K562 (cell line): ENCODE data around the gene KIAA0930. TPM values are rescaled to one million over a fixed set of nuclear protein-coding genes. Genes with fewer than 3 reads are reported as not detected.

Source experiments
- ATAC-seq: fragments of 200-7000 bp; cut with Tn5 transposase; 3 replicates; pipeline ENCODE4 v1.9.1; 2020; ENCODE audit warnings: moderate library complexity
- BruUV-seq: library from RNA; stranded (reverse); fragments of 400-500 nt; replicated peaks from 2 replicates; lab custom pipeline; 2021; lab: Mats Ljungman, UMichigan
- CTCF ChIA-PET: fragments of 300-600 bp; formaldehyde crosslinking; extraction: SDS; loops from one replicate; lab custom pipeline; 2021; ENCODE audit warnings: low intra/inter-chr PET ratio; lab: Yijun Ruan, JAX
- POLR2A ChIA-PET: fragments of 300-600, 350-650 bp; sonication (Branson Sonifier 250); formaldehyde crosslinking; extraction: SDS; loops from one replicate; lab custom pipeline; 2021; ENCODE audit warnings: antibody characterized with exemption, inconsistent platforms; lab: Yijun Ruan, JAX
- DNase-seq, 4 experiments: peaks; one replicate each; pipeline versions ENCODE4 v3.0.0 to v3.0.0-alpha.2; 2011 to 2018; ENCODE audit warnings: low spot score in 3 of 4, mixed read lengths in 3 of 4; ENCODE audit errors: extremely low read depth in 1 of 4
- FAIRE-seq: peaks from 2 replicates; lab custom pipeline; 2011; peaks lifted over from hg19 to GRCh38; lab: Jason Lieb, UNC
- H2AFZ ChIP-seq: 2 replicates; pipeline ENCODE4 v1.6.0; 2011; ENCODE audit warnings: low read depth, low read length, control low read depth, inconsistent platforms
- H3K27ac ChIP-seq: fragments of 200-600 bp; 3 replicates; pipeline ENCODE4 v1.8.0; 2011; ENCODE audit warnings: low read depth, mild to moderate bottlenecking, control low read depth, inconsistent platforms, low read length, moderate library complexity, mixed read lengths; ENCODE audit errors: extremely low read depth
- H3K27me3 ChIP-seq, 2 experiments: fragments of 300-600 bp in 1 of 2; 2 replicates in 1 of 2; 3 replicates in 1 of 2; pipeline versions ENCODE4 v1.6.0 to v1.8.0; 2011; ENCODE audit warnings: inconsistent platforms in 2 of 2, low read length in 2 of 2, mild to moderate bottlenecking in 1 of 2, mixed read lengths in 1 of 2, moderate library complexity in 1 of 2; ENCODE audit not compliant: control insufficient read depth in 2 of 2, insufficient read depth in 2 of 2
- H3K36me3 ChIP-seq: fragments of 300-600 bp; 3 replicates; pipeline ENCODE4 v1.8.0; 2011; ENCODE audit warnings: mild to moderate bottlenecking, low read length, inconsistent platforms; ENCODE audit not compliant: control insufficient read depth, insufficient read depth
- H3K4me1 ChIP-seq, 2 experiments: fragments of 200-600 bp in 1 of 2; replicated peaks in 1 of 2; 2 replicates in 1 of 2; 3 replicates in 1 of 2; pipeline versions ENCODE4 v1.5.1 to v1.8.0; 2011; ENCODE audit warnings: inconsistent platforms in 2 of 2, low read length in 2 of 2, mild to moderate bottlenecking in 1 of 2, mixed read lengths in 1 of 2, moderate library complexity in 1 of 2; ENCODE audit not compliant: control insufficient read depth in 2 of 2, insufficient read depth in 2 of 2
- H3K4me2 ChIP-seq: 2 replicates; pipeline ENCODE4 v1.6.1; 2011; ENCODE audit warnings: low read length, control low read depth, inconsistent platforms, mixed read lengths; ENCODE audit not compliant: insufficient read depth
- H3K4me3 ChIP-seq: fragments of 200-600 bp; sonication (generic), shearing (Covaris generic); 2 replicates; pipeline ENCODE4 v1.5.1; 2016; ENCODE audit warnings: control low read depth, inconsistent platforms
- H3K79me2 ChIP-seq: fragments of 200-600 bp; 3 replicates; pipeline ENCODE4 v1.8.0; 2011; ENCODE audit warnings: low read length, inconsistent platforms; ENCODE audit not compliant: control insufficient read depth, insufficient read depth
- H3K9ac ChIP-seq, 2 experiments: 2 replicates each; pipeline versions ENCODE4 v1.6.0 to v1.6.1; 2011; ENCODE audit warnings: low read depth in 2 of 2, low read length in 2 of 2, control low read depth in 1 of 2, inconsistent platforms in 1 of 2, mild to moderate bottlenecking in 1 of 2, mixed read lengths in 1 of 2; ENCODE audit not compliant: insufficient read depth in 1 of 2
- H3K9me1 ChIP-seq: one replicate; pipeline ENCODE4 v1.6.0; 2011; ENCODE audit warnings: inconsistent platforms, mild to moderate bottlenecking, low read length, moderate library complexity; ENCODE audit not compliant: control insufficient read depth, insufficient read depth
- H3K9me3 ChIP-seq: replicated peaks from 2 replicates; pipeline ENCODE4 v1.5.1; 2011; ENCODE audit warnings: low read depth, low read length, inconsistent platforms; ENCODE audit not compliant: control insufficient read depth, insufficient read depth
- H4K20me1 ChIP-seq: replicated peaks from 2 replicates; pipeline ENCODE4 v1.6.1; 2011; ENCODE audit warnings: low read length, inconsistent platforms, mixed read lengths; ENCODE audit not compliant: control insufficient read depth, insufficient read depth
- ARID2 ChIP-seq: fragments of 450-650 bp; IDR thresholded peaks from 2 replicates; pipeline ENCODE4 v1.6.1; 2017; ENCODE audit warnings: antibody characterized with exemption, mild to moderate bottlenecking
- ARNT ChIP-seq, 2 experiments: fragments of 450-650 bp; IDR thresholded peaks; 2 replicates each; pipeline ENCODE4 v1.6.1; 2016; ENCODE audit warnings: mild to moderate bottlenecking in 1 of 2
- CBX5 ChIP-seq: IDR thresholded peaks from 2 replicates; pipeline ENCODE4 v1.6.1; 2014; ENCODE audit warnings: low read depth, borderline replicate concordance
- HDGF ChIP-seq: fragments of 450-650 bp; IDR thresholded peaks from 2 replicates; pipeline ENCODE4 v1.6.1; 2016
- HNRNPL ChIP-seq: fragments of 200-400 bp; formaldehyde crosslinking; IDR thresholded peaks from 2 replicates; pipeline ENCODE4 v1.6.1; 2017; ENCODE audit warnings: low read depth, mild to moderate bottlenecking, low read length
- KDM2B ChIP-seq: fragments of 250-450 bp; sonication (Bioruptor Pico); IDR thresholded peaks from 2 replicates; pipeline ENCODE4 v1.8.0; 2021; ENCODE audit warnings: mild to moderate bottlenecking, moderate library complexity
- NR2C2 ChIP-seq, 2 experiments: fragments of 200-800 bp in 1 of 2; sonication (Bioruptor generic) in 1 of 2; sonication (generic) in 1 of 2; formaldehyde crosslinking in 1 of 2; IDR thresholded peaks; 2 replicates each; pipeline versions ENCODE4 v1.6.1 to v1.8.0; 2016 to 2022; ENCODE audit warnings: mild to moderate bottlenecking in 1 of 2, missing compliant biosample characterization in 1 of 2, missing genetic modification characterization in 1 of 2, missing genetic modification reagents in 1 of 2
- RBM22 ChIP-seq: fragments of 200-400 bp; formaldehyde crosslinking; IDR thresholded peaks from 2 replicates; pipeline ENCODE4 v1.6.1; 2018; ENCODE audit warnings: low read length, low read depth; ENCODE audit not compliant: poor library complexity, severe bottlenecking
- SMAD2 ChIP-seq: fragments of 150-350 bp; IDR thresholded peaks from 2 replicates; pipeline ENCODE4 v1.6.1; 2014; ENCODE audit warnings: low read depth, mild to moderate bottlenecking, low read length
- TEAD1 ChIP-seq, 2 experiments: fragments of 450-650 bp in 1 of 2; sonication (generic) in 1 of 2; formaldehyde crosslinking; IDR thresholded peaks; 2 replicates each; pipeline versions ENCODE4 v1.4.0 to v1.8.0; 2020 to 2022; ENCODE audit warnings: mild to moderate bottlenecking in 2 of 2, missing genetic modification reagents in 1 of 2
- ZBTB5 ChIP-seq: fragments of 450-650 bp; IDR thresholded peaks from 2 replicates; pipeline ENCODE4 v1.6.1; 2017; ENCODE audit warnings: antibody characterized with exemption
- ZC3H8 ChIP-seq: fragments of 450-650 bp; IDR thresholded peaks from 2 replicates; pipeline ENCODE4 v1.6.1; 2017
- ZNF311 ChIP-seq: fragments of 250-450 bp; sonication (Bioruptor Pico); IDR thresholded peaks from 2 replicates; pipeline ENCODE4 v1.4.0; 2020; ENCODE audit warnings: mild to moderate bottlenecking, moderate library complexity
- ZNF586 ChIP-seq: fragments of 450-650 bp; formaldehyde crosslinking; conservative IDR thresholded peaks from 2 replicates; pipeline ENCODE4 v1.4.0; 2020; ENCODE audit warnings: mild to moderate bottlenecking, moderate library complexity
- ZNF589 ChIP-seq: fragments of 200-800 bp; sonication (Bioruptor generic); IDR thresholded peaks from 2 replicates; pipeline ENCODE4 v1.6.1; 2016; ENCODE audit warnings: low read depth, missing genetic modification characterization, missing compliant biosample characterization
- ZNF644 ChIP-seq: fragments of 200-800 bp; sonication (Bioruptor generic); IDR thresholded peaks from 2 replicates; pipeline ENCODE4 v1.6.1; 2016; ENCODE audit warnings: low read depth, missing genetic modification characterization, missing compliant biosample characterization
- ZNF696 ChIP-seq: fragments of 250-450 bp; sonication (Bioruptor Pico); conservative IDR thresholded peaks from 2 replicates; pipeline ENCODE4 v1.4.0; 2020; ENCODE audit warnings: mild to moderate bottlenecking, moderate library complexity
- ZNF75A ChIP-seq: fragments of 450-650 bp; formaldehyde crosslinking; IDR thresholded peaks from 2 replicates; pipeline ENCODE4 v1.4.0; 2020; ENCODE audit warnings: mild to moderate bottlenecking
- WGBS: fragments of 100-300 bp; shearing (Covaris generic); methylation state at CpG from one replicate; pipeline ENCODE4 v1.1.6; 2016; ENCODE audit warnings: low coverage, mixed read lengths; ENCODE audit not compliant: insufficient coverage; ENCODE audit errors: missing lambda C conversion rate; 5-methylcytosine and 5-hydroxymethylcytosine counted together
- in situ Hi-C: fragments of 300-500 bp; cut with MboI; formaldehyde crosslinking; loops from 4 replicates; pipeline ENCODE4 v1.15.0; 2018; ENCODE audit warnings: inconsistent platforms, mixed read lengths
- intact Hi-C: fragments of 100-400 bp; cut with micrococcal nuclease; formaldehyde crosslinking; loops from 2 replicates; pipeline ENCODE4 v1.14.2; 2022
- polyA plus RNA-seq, 8 experiments: library from polyadenylated mRNA; depleted of rRNA in 4 of 8; stranded (reverse) in 5 of 8; unstranded in 3 of 8; fragments of >200 nt; fragmentation: Nextera tagmentation in 2 of 8; fragmentation: Illumina TruSeq in 1 of 8; extraction: Ambion mirVana in 2 of 8; extraction: Trizol in 1 of 8; gene quantifications; 2 replicates each; pipeline versions ENCODE4 v1.2.1 to v1.2.3, GENCODE V29; 2011 to 2014; ENCODE audit warnings: inconsistent platforms in 1 of 8, missing spikeins in 1 of 8
- total RNA-seq, 7 experiments: library from RNA; depleted of rRNA in 6 of 7; stranded (reverse); fragments of >200 nt in 6 of 7; fragmentation: Illumina TruSeq in 2 of 7; extraction: Trizol in 2 of 7; gene quantifications; 2 replicates each; pipeline versions ENCODE4 v1.2.1 to v1.2.3, GENCODE V29; 2011 to 2021; ENCODE audit warnings: low replicate concordance in 1 of 7
- TF ChIP-seq, protein P1 (sequence below): fragments of 200-800 bp; sonication (Bioruptor generic); IDR thresholded peaks from 2 replicates; pipeline ENCODE4 v1.6.1; 2017; ENCODE audit warnings: missing genetic modification characterization, missing compliant biosample characterization

KIAA0930 gene
- total and polyA plus RNA-seq, 9 of the 15 experiments (the other 6 are each of a cell fraction or from before 2014, with no cell fraction given) = 0.24 to 12.1 (median 6.4) TPM

GRCh38 chr22:45149671-45150070, 91.0 kb downstream of the KIAA0930 start:
- H3K9ac ChIP-seq = no peak overlapping the region
- H3K36me3 ChIP-seq = peaks cover 2% of the 10 kb centered on the region; the same call in 1 of the 3 replicates
- POLR2A ChIA-PET = interaction anchor here (0.6 to 1.1 kb wide), 2 partner anchors 10 to 242 kb away, joined by 3 to 6 read pairs; no protein-coding TSS in a partner anchor
- H3K79me2 ChIP-seq = no peaks in the 10 kb centered on the region
- no peak overlapping the region for H2AFZ ChIP-seq
- intact Hi-C loops (no loop called here), in situ Hi-C loops (loop anchor here (10.0 kb wide), 1 partner anchor 45 kb away; no protein-coding TSS in a partner anchor)
- H3K4me2 ChIP-seq = no peak overlapping the region
- H3K4me3 ChIP-seq = no peak overlapping the region
- H3K9me3 ChIP-seq = no peaks in the 10 kb centered on the region
- no peaks in the 10 kb centered on the region for H4K20me1 ChIP-seq
- BruUV-seq = no TSS peak
- no peaks in the 10 kb centered on the region for H3K27me3 ChIP-seq
- TF ChIP-seq ZBTB5 = no peak
- no peak for TF ChIP-seq ZNF696 (CRISPR knock-in tag)
- TF ChIP-seq HNRNPL = no peak
- no peak for TF ChIP-seq ARID2
- TF ChIP-seq CBX5 = no peak
- no peak for TF ChIP-seq ARNT (IDR thresholded peaks at IDR 0.05)
- TF ChIP-seq SMAD2 = no peak
- TF ChIP-seq ZNF644 = no peak
- no peak for TF ChIP-seq RBM22
- no peak for TF ChIP-seq ZNF311 (CRISPR knock-in tag)
- no peak for TF ChIP-seq ZNF589 (CRISPR knock-in tag)
- TF ChIP-seq KDM2B = no peak
- no peak for TF ChIP-seq NR2C2 (CRISPR knock-in tag; IDR thresholded peaks at IDR 0.05)
- TF ChIP-seq NR2C2 (tag; IDR thresholded peaks at IDR 0.05) = no peak
- TF ChIP-seq, protein P1, sequence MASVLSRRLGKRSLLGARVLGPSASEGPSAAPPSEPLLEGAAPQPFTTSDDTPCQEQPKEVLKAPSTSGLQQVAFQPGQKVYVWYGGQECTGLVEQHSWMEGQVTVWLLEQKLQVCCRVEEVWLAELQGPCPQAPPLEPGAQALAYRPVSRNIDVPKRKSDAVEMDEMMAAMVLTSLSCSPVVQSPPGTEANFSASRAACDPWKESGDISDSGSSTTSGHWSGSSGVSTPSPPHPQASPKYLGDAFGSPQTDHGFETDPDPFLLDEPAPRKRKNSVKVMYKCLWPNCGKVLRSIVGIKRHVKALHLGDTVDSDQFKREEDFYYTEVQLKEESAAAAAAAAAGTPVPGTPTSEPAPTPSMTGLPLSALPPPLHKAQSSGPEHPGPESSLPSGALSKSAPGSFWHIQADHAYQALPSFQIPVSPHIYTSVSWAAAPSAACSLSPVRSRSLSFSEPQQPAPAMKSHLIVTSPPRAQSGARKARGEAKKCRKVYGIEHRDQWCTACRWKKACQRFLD (CRISPR knock-in tag) = no peak
- TF ChIP-seq HDGF = no peak
- no peak for TF ChIP-seq ZC3H8
- no peak for TF ChIP-seq ZNF586 (CRISPR knock-in tag)
- TF ChIP-seq ZNF75A = no peak
- no peak for TF ChIP-seq TEAD1 (CRISPR knock-in tag; IDR thresholded peaks at IDR 0.05)
- H3K4me1 ChIP-seq = no peaks in the 10 kb centered on the region
- FAIRE-seq = no peak
- 88% methylated on average over 2 of the region's 2 CpGs for WGBS
- H3K9me1 ChIP-seq = no peaks in the 10 kb centered on the region
- CTCF ChIA-PET = no interaction called here
- DNase-seq = no peak
- no peak overlapping the region for H3K27ac ChIP-seq
- ATAC-seq = no peak
